ENCODE results near the gene DUSP5.
A peak's percentile ranks its signal among the peaks of the same experiment; 100 is the strongest.
"Not testable (repeated sequence)": the region's sequence is repeated elsewhere in the genome, so short reads cannot be mapped to it uniquely, and the experiment has no call there.

The DUSP5 gene

DNA sequence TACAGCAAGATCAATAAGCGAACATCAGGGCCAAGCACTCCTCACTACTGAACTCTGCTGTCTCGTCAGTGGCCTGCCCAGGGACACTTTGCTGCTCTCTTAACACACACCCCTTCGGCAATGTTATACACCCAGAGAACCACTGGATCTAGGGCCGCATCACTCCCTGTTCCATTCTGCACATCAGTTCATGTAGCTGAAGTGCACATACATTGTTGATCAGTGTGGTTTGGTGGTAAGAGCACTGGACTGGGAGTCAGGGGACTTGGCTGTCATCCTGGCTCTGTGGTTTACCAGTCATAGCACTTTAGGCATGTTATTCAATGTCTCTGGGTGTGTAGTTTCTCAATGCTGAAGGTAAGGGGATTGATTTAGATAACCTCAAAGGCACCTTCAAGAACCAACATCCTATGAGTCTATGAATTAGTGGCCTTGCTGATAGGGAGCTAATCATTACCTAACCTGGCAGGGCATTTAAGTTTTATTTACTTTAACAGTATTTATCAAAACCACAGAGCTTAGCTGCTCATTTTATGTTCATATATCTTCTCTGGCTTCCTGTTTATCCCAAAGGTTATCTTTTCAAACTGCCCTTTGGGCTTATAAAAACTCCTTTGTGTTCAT is 24.8 kb downstream of the DUSP5 start:
- DNase-seq (ENCODE audit: low spot score), result no peak

DNA sequence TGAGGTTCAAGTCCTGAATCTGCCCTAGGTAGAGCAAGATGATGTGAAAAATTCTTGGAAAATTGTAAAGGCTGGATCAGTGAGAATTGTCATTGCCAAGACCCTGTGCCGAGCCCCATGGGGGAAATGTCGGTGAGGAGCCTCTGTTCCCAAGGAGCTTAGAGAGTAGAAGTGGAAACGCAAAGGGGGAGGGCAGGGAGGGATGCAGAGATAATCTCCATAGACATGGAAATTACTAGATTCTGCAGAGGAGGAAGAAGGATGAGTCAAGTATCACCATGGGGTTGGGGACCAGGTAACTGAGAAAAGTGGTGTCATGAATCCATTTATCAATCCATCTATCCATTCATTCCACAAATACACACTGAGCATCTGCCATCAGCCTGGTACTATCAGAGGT is 26.0 kb downstream of the DUSP5 start:
- no peak for DNase-seq (ENCODE audit: low spot score)

DNA sequence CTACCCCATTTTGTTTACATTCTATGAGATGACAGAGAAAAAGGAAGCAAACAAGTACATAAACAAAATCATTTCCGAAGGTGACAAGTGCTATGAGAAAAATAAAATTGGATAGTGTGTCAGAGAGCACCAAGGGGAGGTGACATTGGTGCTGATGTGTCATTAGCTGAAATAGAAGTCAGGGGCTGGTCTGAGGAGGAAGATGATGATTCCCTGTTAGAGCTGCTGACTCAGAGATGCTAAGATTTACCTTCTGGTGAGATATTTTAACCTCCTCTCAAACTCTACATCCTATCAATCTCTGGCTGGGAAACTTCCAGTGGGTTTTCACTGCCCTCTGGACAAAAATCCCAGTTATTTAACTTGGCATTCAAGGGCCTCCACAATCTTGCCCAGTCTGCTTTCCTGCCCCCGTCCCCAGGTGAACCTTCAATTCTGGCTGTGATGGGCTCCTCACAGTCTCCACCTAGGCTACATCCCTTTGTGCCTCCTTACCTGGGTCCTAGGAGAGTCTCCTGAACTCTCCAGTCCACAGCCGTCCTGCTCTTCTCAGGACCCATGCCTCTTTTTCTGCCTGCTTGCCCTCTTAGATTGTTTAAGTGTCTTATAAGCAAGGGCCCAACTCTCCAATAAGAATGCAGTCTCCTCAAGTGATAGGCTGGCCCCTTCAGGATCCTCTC is 26.6 kb downstream of the DUSP5 start:
- DNase-seq (ENCODE audit: low spot score), result no peak

DNA sequence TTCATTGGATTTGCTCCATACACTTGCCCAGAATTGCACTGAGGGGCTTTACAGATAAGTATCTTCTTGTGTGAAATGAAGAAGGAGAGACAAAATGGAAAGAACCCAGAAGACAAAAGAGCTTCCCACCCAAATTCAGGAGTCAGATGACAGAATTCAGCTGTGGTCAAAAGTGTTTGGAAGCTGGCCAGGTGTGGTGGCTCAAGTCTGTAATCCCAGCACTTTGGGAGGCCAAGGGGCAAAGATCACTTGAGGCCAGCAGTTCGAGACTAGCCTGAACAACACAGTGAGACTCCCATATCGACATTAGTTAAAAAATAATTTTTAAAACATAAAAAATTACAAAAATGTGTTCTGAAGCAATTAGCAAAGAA is 27.1 kb downstream of the DUSP5 start:
- no peak for DNase-seq (ENCODE audit: low spot score)

DNA sequence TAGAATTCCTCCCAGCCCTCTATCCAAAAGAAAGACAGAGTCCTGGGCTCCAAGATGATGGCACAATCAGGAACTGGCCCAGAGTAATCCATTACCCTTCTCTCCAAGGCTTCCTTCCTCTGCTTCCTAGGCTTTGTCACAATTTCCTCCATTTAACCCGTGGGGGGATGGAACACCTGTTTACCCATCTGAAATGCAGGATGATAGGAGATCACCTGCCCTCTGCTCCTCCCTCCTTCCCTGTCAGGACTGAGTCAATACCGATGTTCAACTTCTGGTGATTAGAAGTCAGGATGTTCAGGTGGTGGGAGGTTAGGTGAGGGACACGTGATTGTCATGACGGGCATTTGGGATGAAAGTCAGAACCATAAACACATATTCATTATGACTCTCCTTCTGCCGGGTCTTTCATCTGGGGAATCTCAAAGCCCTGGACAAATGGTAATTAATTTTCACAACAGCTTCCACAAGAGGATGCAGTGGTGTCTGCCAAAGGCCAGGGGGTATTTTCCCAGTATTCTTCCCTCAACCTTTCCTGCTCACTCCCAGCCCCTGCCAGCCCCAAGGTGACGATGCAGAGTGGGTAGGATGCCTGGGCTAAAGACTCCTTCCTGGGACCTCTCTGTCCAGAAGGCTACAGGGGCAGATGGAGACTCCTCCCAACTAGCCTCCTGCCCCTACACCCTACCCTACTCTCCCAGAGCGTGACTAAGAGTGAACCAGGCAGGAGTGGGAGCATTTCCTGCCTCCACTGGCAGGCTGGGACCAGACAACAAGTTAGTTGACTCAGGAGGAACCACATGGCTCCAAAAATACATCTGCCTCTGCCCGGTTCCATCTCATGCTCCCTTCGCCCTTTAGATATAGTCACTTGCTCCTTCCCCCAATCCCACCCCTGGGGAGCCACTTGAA is 27.9 kb downstream of the DUSP5 start:
- no peak for DNase-seq (ENCODE audit: low spot score)

DNA sequence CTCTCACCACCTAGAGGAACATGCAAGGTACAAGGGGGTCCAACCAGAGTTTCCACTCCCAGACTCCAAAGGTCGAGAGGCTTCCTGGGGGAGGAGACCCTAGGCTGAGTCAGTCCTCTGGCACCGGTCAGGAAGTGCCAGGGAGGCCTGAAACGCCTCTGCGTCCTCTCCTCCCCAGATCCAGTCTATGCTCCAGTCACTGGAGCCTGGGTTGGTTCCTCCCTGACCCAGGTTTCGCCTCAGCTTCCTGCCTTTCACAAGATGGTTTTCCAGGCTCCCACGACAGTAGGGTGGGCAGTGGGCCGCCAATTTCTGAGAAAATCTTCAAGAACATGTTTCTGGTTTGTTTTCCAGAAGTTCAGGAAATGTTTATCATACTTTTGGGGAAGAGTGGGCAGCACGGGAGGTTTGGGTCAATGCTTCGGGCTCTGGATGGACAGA is 30.0 kb downstream of the DUSP5 start:
- DNase-seq (ENCODE audit: low spot score), result no peak

DNA sequence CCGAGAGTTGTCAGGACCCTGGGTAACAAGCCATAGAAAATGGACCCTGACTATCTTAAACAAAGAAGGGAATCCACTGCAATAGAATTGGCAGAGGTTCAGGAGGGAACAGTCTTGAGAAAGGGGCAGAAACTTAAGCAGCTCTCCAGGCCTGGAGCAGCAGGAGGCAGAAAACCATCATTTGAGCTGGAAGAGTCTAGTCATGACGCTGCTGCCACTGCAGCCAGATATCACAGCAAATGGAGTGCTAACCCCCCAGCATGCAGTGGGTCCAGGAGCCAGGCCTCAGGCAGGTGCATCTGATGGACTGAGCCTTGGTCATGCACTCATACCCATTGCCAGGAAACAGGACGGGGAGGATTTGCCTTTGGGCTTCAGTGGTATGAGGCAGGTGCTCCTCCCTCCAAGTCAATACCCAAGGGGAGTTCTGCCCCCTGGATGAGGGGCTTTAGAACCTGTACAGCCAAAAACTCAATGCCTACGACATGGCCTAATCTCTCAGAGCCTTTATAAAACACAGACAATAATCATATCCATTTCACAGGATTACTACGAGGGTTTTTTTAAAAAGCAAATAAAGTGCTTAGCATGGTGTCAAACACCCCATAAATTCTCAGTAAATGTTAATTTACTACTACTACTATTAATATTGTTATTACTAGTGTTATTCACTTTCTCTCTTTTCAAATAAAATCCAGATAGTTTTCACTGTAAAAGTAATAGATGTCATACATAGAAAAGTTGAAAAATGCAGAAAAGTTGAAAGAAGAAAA is 30.7 kb downstream of the DUSP5 start:
- DNase-seq (ENCODE audit: low spot score), result no peak

DNA sequence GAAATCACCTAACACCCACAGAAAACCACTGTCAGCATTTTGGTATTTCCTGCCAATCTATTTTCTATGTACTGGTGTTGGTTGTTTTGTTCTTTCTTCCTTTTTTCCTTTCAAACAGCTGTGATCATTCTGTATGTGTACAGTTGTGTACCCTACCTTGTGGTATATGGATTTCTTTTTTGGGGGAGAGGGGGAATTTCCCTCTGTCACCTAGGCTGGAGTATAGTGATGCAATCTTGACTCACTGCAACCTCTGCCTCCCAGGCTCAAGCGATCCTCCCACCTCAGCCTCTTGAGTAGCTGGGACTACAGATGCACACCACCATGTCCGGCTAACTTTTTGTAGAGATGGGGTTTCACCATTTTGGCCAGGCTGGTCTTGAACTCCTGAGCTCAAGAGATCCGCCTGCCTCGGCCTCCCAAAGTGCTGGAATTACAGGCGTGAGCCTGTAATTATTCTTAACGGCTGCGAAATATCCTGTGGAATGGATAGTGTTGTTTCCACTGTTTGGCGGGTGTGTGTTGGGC is 31.4 kb downstream of the DUSP5 start:
- not testable (repeated sequence) for DNase-seq (ENCODE audit: low spot score)

DNA sequence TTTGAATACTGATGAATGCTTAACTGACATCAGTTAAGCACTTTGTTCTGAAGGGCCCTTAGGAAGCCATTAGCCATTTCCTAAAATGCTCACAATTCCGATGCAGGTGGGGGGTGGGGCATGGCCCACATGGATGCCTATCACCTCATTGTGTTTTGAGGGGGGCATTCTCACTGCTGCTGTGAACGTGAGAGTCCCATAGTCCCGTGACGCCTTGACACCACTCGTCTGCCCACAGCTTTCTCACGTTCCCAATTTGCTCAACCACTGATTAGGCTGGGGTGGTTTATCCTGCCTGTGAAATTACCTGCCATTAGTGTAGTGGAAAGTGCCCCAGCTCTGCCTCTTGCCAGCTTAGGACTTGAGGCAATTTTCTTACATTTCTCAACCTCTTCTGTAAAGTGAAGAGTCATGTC is 31.9 kb downstream of the DUSP5 start:
- no peak for DNase-seq (ENCODE audit: low spot score)

DNA sequence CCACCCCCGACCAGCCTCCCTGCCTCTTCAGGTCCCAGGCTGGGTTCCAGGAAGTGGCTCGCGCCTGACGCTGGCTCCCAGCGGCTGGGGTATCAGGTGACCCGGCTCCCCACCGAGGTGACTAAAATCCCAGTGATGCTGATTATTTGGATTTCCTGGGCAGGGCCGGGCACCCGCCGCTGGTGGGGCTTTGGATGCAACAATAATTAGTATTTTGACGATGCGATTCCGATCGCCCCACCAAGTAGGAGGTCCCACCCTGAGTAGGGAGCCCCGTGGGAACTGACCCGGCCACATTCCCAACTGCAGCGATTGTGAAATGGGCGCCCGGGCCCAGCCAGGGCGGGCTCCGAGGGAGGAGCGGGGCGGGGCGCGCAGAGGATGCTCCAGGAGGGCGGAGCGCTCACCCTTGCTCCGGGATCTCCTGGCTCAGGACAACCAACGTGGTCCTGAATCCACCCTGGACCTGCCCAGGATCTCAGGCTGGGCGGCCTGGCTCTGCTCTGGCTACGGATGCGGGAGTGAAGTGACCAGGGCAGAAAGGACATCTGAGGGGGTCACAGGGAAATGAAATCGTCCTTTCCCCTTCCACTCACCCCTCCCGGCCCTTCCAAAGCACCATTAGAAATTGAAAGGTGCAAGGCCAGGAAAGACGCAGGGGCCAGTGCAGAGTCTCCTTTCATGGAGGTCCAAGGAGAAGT is 32.6 kb downstream of the DUSP5 start:
- peak; percentile 52 for DNase-seq (ENCODE audit: low spot score)

DNA sequence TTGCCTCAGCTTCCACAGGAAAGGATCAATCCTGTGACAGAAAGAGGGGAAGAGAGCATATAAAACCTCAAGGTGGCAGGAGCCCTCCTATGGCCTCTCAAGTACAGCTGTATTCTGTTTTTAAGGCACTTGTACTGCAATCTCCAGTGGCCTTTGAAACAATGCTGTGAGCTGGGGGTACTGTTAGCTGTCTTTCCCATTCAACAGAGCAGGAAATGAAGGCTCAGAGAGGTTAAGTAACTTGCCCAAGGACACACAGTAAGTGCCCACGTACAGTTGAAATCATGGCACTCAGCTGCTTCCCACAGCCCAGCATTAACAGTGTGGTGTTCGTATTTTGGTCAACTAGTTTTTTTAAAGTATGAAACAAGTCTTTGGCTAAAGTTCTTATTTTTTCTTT is 34.0 kb downstream of the DUSP5 start:
- no peak for DNase-seq (ENCODE audit: low spot score)

DNA sequence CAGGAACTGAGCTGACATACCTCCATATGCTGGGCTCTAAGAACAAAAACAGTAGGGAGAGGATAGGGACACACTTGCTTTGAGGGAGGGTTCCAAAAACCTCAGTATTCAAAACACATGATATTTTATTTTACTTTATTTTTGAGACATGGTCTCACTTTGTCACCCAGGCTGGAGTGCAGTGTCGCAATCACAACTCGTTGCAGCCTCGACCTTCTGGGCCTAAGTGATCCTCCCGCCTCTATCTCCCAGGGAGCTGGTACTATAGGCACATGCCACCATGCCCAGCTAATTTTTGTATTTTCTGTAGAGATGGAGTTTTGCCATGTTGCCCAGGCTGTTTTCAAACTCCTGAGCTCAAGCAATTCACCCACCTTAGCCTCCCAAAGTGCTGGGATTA is 34.9 kb downstream of the DUSP5 start:
- DNase-seq (ENCODE audit: low spot score), result not testable (repeated sequence)

DNA sequence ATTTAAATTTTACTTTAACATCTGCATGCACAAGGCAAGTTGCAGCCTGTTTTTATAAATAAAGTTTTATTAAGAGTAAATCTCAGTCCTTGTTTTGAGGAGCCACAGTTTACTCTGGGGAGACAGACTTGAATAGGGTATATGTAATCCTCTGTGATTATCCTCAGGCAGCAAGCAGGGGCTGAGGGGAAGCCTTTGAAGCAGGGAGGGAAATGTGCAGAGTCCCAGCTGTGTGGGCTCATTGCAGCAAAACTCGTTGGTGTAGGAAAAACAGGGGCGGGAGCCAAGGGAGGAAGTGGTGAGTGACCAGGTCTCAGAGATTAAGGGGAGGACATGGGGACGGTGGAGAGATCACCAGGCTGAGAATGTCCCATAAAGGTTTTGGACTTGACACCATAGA is 35.4 kb downstream of the DUSP5 start:
- no peak for DNase-seq (ENCODE audit: low spot score)

DNA sequence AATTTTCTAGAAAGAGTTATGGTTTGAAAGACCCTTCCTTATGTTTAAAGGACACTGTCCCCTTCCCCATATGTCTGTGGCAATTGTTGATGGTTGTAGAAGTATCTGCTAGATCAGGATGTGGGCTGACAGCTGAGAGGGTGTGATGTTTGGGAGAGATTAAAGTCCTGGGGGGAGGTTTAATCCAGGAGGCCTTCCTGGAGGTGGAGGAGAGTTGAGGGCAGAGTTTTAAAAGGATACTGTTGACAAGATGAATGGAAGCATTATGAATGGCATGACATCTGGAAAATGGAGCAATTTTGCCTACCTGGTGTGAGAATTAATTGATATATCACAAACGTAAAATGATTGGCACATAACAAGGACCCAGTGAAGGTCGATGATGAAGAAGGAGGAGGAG is 36.9 kb downstream of the DUSP5 start:
- DNase-seq (ENCODE audit: low spot score), result no peak

DNA sequence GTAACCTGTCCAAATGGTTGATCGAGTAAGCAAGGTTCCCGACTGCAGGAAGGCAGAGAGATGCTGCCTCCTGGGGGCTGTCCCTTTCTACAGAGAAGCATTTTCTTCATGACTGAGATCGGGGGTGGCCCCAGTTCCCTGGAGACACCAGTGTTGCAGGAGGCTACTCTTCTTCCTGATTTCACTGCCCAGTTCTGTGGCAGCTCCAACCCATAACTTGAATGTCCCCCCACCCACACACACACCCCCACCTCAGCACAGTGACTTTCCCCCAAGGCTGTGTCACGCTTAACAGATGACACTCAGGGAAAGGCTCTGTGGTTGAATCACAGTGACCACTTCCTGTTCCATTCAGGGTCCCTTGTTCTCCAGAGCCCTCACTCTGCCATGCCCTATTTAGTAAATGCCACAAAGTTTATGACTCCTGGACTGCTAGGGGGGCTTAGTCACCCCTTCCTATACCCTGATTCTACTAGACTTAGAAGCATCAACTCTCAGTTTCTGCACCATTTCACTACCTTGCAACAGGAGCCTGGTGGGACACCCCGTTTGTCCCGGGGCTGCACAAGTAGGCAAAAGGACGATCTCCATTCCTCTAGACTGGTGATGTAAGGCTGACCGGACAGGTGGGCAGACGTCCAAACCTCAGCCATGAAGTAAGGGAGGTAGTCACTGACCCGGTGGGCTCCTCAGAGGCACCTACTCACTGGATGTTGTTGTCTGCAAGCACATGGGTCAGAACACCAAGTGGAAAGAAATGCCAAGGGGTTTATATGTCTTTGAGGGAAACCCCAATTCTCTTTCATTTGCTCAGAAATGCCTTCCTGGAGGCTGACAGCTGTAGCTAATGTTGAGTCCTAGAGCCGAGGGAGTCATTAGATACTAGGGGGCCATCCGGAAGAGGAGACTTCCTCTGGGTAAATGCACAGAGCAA is 38.5 kb downstream of the DUSP5 start:
- DNase-seq (ENCODE audit: low spot score), result no peak

DNA sequence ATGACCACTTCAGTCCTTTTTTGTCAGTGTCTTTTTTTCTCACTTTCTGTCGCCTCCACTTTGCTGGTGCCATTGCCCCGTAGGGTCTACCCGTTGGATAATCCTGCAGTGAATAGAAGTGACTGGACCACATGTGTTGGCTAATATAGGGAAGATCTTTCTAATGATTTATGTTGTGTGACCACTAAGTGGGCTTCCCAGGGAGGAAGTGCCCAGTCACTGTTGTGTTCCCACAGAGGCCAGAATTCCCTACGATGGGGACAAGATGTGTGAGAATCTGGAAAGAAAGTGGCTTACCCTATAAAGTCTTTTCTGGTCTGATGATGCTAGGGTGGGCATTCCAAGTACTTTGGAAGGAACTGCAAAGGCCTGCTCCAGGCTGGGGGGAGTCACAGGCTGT is 41.4 kb downstream of the DUSP5 start:
- no peak for DNase-seq (ENCODE audit: low spot score)

DNA sequence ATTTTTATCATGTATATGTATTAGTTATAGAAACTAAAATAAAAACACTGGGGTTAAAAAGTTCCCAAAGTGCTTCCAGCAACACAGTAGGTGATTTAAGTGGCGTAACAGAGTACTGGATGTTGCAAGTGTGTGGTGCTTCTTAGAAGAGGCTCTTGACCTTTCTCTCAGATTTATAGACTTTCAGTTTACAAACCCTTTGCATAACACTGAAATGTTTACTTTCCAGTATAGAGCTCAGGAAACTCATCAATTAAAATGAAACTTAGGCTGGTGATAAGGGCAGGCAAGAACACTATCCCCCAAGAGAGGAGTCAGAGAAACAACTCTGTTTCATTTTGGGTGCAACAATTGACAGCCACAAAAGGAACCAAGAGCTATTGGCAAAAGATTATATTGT is 42.3 kb downstream of the DUSP5 start:
- DNase-seq (ENCODE audit: low spot score), result no peak

DNA sequence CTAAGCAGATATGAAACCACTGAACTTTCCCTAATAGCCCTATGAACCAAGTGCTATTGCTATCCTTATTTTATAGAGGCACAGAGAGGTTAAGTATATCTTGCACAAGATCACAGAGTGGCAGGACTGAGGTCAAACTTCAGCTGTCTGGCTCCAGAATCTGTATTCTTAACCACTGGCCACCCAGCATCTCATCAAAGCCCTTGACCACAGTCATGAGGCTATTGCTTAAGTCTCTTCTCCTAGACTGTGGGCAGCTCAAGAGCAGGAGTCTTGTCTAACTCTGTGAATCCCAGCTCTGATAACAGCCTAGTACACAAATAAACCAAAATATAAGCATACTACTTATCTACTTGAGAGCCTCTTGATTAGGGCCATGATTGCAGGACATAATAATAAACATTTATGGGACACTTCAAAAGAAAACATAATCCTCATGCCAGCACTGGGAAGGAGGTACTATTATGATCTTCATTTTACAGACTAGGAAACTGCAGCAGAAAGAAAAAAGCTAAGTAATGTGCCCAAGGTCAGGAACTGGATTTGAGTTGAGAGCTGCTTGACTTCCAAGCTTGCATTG is 47.3 kb downstream of the DUSP5 start:
- DNase-seq (ENCODE audit: low spot score), result no peak

DNA sequence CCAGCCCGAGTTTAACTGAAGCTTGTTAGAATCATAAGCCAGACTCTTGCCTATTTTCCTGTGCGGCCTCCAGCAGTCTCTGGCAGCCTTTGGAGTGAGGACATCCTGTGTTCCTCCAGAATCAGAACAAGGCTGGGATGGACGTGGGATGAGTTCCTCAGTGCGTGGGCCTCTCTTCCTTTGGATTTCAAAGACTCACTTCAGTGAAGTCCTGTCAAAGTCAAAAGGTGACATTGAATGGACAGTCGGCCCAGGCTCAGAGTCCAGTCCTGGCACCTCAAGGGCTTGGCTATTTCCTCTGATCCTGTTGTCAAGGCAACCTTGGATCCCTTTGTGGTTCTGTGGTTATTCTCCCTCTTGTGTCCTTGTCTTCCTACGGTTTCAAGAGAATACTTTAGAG is 48.4 kb downstream of the DUSP5 start:
- DNase-seq (ENCODE audit: low spot score), result no peak

Measured in HuH-7.5 (cell line).